Measurements from ENCODE around the gene ERC1.
"Not testable (repeated sequence)": the region's sequence is repeated elsewhere in the genome, so short reads cannot be mapped to it uniquely, and the experiment has no call there.

Gene ERC1

DNA sequence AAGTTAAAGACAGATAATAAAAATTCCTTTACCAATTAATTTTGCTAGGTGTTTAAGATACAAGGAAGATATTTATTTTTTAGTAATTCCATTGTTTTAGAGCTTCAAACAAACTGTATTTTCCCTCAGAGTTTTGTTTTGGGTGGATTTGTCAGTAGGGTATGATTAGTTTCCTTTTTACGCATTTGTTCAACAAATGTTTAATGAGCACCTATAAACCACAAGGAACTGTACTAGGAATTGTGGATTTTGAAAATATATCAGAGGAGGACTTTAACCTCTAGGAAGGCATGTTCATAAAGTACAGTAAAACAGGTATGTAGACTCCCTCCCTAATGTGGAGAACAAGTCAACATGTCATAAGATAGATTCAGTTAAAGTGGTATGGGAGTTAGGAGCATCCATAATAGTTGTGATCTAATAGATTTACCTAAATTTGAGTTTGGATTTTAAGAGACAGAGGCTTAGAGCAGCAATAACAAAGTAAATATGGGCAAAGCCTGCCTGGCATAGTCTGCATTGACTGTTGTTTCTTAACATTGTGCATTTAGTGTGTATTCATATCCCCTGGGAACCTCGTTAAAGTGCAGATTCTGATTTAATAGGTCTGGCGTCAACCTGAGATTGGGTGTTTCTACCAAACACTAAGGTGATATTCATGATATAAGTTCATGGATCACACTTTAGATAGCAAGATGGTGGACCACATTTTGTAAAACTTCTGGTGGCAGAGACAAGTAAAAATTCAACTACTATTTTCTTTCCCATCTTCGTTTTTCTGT is 232.0 kb downstream of the ERC1 start:
- no peak for DNase-seq (ENCODE audit: low spot score)

- DNase-seq (ENCODE audit: low spot score): no peak
These were observed 235.9 kb downstream of the ERC1 start for GRCh38 chr12:1226951-1227350.

DNA sequence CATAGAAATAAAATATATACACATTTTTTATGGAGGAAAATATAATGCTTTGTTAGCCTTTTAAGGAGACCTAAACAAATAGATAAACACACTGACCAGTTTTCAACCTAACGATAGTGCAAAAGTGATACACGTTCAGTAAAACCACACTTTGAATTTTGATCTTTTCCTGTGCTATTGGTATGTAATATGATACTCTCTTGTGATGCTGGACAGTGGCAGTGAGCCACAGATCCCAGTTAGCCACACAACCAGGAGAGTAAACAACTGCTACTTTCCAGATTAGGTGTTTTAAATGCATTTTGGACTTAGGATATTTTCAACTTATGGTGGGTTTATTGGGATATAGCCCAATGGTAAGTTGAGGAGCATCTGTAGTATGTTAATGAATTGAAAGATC is 243.1 kb downstream of the ERC1 start:
- no peak for DNase-seq (ENCODE audit: low spot score)

DNA sequence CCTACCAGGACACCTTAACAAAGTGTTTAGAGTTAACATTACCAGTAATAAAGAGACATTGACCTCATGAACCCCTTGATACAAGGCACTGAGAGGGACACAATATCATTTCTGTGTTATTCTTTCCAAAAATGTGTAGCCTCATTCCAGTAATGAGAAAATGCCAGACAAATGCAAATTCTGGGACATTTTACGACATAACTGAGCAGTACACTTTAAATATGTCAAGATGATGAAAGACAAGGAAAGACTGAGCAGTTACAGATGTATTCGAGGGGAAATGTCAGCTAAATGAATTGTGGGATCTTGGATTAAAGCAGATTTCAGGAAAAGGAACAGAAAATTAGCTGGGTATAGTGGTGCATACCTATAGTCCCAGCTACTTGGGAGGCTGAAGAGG is 255.6 kb downstream of the ERC1 start:
- no peak for DNase-seq (ENCODE audit: low spot score)

GRCh38 chr12:1250641-1251040 is 259.6 kb downstream of the ERC1 start:
- DNase-seq (ENCODE audit: low spot score): no peak

- no peak for DNase-seq (ENCODE audit: low spot score)
These were observed 261.7 kb downstream of the ERC1 start for GRCh38 chr12:1252758-1253157.

GRCh38 chr12:1255125-1255524 is 264.1 kb downstream of the ERC1 start:
- not testable (repeated sequence) for DNase-seq (ENCODE audit: low spot score)

GRCh38 chr12:1255854-1256253 is 264.8 kb downstream of the ERC1 start:
- DNase-seq (ENCODE audit: low spot score): not testable (repeated sequence)

DNA sequence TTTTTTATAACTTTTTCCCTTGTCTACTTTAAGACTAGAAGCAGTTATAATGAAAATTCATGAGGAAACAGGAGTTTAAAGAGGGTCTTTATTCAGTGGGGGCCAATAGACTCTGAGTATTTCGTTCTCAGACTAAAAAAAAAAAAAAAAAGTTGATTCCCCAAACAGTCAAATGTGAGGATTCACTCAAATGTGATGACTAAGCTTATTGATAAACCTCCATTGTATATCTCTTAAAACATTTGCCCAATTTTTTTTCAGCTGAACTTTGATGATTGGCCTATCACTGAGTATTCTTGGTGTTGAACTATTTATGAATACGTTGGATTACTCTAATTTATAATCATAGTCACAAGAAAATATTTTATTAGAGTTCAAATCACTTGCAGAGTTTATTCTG is 265.3 kb downstream of the ERC1 start:
- DNase-seq (ENCODE audit: low spot score): no peak

GRCh38 chr12:1256991-1257390 is 266.0 kb downstream of the ERC1 start:
- no peak for DNase-seq (ENCODE audit: low spot score)

- no peak for DNase-seq (ENCODE audit: low spot score)
These were observed 271.0 kb downstream of the ERC1 start for GRCh38 chr12:1262011-1262410.

DNA sequence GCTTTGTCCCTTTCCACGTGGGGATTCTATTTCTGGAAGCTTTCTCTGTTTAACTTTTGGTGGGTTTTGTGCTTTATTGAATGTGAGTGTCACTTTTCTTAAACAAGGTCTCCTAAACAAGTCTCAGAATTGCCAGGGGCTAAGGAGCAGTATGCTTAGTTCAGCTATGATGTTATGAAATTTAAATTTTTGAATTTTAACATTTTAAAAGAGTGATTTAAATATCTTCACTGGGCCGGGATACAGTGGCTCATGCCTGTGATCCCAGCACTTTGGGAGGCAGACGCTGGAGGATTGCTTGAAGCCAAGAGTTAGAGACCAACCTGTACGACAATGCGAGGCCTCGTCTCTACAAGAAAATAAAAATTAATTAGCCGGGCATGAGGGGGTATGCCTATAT is 276.2 kb downstream of the ERC1 start:
- DNase-seq (ENCODE audit: low spot score): no peak

DNA sequence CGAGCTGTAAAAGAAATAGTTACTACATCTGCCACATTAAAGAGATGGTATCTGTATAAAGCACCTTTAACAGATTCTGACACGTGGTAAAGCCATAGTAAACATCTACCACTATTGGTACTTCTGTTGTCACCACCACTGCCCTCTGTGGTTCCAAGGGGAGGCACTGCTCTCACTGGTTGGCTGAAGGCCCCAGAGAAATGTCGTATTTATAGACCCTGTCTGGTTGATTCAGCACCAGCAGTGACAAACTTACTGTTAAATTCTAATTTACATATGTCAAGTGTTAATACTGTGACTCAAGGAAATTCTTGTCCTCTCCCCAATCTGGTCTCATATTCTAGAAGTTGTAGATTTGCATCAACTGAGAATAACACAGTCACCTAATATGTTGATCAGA is 281.1 kb downstream of the ERC1 start:
- no peak for DNase-seq (ENCODE audit: low spot score)

DNA sequence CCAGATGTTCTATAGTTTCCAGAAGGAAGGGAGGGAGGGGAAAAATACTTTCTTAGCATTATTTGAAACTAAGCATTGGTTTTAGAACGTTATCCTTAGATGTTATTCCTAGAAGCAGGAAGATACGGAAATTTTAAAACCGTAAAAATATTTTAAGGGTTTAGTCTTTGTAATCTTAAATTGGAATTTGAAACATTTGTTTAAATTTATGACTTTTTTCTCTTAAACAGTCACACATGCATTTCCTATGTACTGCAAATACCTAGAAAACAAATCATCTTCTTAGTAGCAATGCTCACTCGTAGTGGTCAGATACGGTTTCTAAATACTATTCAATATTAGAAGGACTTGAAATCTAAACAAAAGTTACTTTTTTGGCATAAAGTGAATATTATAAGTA is 282.0 kb downstream of the ERC1 start:
- no peak for DNase-seq (ENCODE audit: low spot score)

GRCh38 chr12:1277905-1278304 is 286.9 kb downstream of the ERC1 start:
- DNase-seq (ENCODE audit: low spot score): no peak

DNA sequence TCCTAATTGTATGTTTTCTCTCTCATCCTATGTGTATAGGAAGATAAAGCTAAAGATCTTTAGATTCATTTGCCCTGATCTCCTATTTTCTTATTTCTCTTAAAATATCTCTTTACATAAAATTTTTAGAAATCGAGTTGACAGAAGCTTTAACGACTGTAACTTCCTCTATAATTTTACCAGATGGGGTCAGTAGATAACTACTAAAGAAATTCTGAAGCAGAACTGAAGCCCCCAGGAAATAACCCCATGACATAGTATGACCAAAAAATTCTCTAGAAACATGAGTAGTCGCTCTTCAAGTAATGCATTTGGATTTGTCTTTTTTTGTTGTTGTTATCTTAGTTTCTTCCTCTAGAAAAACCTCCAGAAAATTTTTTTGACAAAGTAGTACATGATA is 288.0 kb downstream of the ERC1 start:
- no peak for DNase-seq (ENCODE audit: low spot score)

- no peak for DNase-seq (ENCODE audit: low spot score)
These were observed 289.0 kb downstream of the ERC1 start for GRCh38 chr12:1280059-1280458.

DNA sequence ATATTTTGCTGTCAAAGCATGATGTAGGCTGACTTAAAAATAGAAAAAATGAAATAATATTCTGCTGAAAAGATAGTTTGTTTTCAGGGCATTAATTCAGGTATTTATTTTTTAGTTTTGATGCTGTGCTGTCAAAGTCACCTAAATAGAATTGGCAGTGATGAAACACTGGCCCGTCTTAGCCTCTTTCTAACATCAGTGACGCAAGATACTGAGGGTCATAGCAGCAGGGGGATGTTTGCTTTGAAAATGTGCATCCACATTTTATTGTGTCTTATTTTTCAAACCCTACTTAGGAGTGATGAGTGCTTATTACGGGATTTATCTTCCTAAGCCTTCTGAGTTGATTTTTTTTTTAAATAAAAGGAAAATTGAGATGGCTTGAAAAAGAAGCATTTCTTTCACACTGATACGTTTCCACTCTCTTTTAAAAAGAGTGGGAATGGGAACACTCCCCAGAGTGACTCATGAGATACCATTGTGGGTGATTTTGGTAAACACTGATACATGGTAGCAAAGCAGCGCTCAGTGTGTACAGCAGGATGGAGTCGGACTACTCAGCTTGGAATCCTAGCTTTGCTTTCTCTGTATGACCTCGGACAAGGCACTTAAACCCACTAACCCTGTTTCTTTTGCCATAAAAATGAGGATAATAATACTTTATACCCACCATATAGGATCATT is 290.8 kb downstream of the ERC1 start:
- peak; percentile 23 for DNase-seq (ENCODE audit: low spot score)

DNA sequence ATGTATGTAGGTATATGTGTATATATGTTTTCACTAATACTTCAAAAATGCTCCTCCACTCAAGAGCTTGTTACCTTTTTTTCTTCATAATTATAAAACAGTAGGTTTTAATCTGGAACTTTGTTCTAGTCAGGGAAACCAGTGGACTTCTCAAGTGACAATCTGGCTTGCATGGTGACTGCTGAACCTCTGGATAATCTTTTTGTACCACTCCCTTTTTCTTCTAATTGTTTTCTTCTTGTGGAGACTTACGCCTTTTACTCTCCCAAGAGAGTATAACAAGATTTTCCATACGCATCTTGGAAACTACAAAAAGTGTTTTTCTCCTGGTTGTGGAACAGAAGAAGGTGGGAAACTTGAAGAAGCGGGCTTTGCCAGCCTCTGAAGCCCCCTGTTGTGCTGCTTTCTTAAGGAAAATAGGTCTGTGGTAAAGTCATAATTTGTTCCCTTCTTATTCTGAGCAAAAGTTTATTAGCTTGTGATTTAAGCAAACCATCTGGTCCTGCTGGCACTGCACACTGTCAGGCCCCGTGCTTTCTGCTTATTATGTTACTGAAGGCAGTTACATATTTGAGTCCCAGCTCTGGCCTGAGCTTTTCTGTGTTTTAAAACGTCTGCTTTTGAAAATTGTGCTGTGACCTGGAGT is 291.8 kb downstream of the ERC1 start:
- DNase-seq (ENCODE audit: low spot score): no peak

DNA sequence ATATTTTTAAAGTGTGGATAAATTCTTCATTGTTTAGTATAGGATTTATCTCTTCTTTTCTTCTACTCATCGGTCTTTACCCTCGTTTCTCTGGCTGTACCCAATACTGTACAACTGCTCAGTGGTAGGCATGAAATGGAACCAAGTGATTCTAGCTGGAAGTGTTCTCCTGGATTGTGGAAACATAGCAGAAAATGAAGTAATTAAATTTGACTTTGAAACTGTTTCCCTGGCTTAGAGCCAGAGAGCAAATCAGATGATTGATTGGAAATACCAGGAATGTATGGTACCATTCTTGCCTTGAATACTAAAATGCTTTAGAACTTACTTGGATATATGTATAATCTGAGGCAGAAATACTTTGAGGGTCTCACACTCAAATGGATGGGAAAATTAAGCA is 292.3 kb downstream of the ERC1 start:
- no peak for DNase-seq (ENCODE audit: low spot score)

DNA sequence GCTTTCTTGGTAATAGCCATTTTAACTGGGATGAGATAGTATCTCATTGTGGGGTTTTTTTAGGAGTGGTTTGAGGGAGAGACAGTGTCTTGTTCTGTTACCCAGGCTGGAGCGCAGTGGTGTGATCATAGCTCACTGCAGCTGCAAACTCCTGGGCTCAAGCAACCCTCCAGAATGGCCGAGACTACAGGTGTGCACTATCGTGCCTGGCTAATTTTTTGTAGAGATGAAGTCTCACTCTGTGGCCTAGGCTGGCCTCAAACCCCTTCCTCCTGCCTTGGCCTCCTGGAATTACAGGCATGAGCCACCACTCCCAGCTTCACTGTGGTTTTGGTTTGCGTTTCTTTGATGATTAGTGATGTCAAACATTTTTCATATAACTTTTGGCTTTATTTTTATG is 293.6 kb downstream of the ERC1 start:
- no peak for DNase-seq (ENCODE audit: low spot score)

DNA sequence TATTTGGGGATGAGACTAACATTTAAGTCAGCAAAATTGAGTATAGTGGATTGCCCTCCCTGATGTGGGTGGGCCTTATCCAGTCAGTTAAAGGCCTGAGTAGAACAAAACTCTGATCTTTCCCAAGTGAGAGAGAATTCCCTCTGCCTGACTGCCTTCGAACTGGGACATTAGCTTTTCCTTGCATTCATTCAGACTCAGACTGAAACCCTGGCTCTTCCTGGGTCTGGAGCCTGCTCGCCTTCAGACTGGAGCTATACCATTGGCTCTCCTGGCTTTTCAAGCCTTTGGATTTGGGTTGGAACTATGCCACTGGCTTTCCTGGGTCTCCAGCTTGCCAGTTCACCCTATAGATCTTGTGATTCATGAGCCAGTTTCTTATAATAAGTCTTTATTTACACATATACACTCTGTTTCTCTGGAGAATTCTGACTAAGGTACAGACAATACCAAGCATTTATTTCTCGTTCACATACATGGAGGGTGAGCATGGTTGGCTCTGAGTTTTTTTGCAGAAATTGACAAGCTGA is 296.5 kb downstream of the ERC1 start:
- DNase-seq (ENCODE audit: low spot score): no peak

GRCh38 chr12:1288333-1288732 is 297.3 kb downstream of the ERC1 start:
- DNase-seq (ENCODE audit: low spot score): no peak

Data from hepatic stellate cell (primary cell).